Measurements from ENCODE around the gene SARDH.

SARDH gene

GRCh38 chr9:133665535-133665934 is 72.6 kb downstream of the SARDH start:
- Histone ChIP-seq H3K9me3 (ENCODE audit: control insufficient read depth, insufficient read depth, low read depth, low read length) (no peaks in the 10 kb centered on the region), H3K4me1 (ENCODE audit: control insufficient read depth, insufficient read depth, low read length) (no peaks in the 10 kb centered on the region), H3K4me3 (ENCODE audit: low read depth, low read length) (no peak overlapping the region), H3K27ac (ENCODE audit: extremely low read depth, low read depth, low read length) (no peak overlapping the region), H3K36me3 (ENCODE audit: control insufficient read depth in 2 of 2, insufficient read depth in 1 of 2, low read length in 2 of 2) (no peaks in the 10 kb centered on the region)
- CTCF ChIA-PET = no interaction called here
- POLR2A ChIA-PET = no interaction called here
- TF ChIP-seq, protein P1, sequence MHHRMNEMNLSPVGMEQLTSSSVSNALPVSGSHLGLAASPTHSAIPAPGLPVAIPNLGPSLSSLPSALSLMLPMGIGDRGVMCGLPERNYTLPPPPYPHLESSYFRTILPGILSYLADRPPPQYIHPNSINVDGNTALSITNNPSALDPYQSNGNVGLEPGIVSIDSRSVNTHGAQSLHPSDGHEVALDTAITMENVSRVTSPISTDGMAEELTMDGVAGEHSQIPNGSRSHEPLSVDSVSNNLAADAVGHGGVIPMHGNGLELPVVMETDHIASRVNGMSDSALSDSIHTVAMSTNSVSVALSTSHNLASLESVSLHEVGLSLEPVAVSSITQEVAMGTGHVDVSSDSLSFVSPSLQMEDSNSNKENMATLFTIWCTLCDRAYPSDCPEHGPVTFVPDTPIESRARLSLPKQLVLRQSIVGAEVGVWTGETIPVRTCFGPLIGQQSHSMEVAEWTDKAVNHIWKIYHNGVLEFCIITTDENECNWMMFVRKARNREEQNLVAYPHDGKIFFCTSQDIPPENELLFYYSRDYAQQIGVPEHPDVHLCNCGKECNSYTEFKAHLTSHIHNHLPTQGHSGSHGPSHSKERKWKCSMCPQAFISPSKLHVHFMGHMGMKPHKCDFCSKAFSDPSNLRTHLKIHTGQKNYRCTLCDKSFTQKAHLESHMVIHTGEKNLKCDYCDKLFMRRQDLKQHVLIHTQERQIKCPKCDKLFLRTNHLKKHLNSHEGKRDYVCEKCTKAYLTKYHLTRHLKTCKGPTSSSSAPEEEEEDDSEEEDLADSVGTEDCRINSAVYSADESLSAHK (tag by site-specific recombination; IDR thresholded peaks at IDR 0.05) = no peak
- TF ChIP-seq ZNF248 (tag by site-specific recombination; IDR thresholded peaks at IDR 0.05) (no peak), ZNF394 (tag by site-specific recombination; IDR thresholded peaks at IDR 0.05; ENCODE audit: borderline replicate concordance) (no peak), ZNF239 (tag by site-specific recombination; IDR thresholded peaks at IDR 0.05) (no peak), ZNF48 (tag by site-specific recombination; IDR thresholded peaks at IDR 0.05) (no peak), MZF1 (tag by site-specific recombination; IDR thresholded peaks at IDR 0.05; ENCODE audit: borderline replicate concordance) (no peak)

DNA sequence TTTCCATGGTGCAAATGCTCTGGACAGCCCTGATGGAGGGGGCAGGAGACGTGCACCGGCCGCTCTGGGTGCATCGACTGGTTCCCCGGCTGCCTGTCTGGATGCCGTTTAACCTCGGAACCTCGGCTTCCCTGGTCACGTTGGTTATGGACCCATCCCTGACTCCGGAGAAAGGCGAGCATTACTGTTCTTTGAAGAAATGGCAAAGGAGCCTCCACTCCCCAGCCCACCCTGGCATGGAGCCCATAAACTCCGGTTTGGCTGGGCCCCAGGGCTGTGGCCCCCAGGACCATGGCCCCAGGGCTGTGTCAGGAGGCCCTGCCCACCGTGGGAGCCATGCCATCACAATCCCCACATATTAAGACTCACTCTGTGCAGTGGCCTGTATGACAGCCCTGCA is 73.1 kb downstream of the SARDH start:
- TF ChIP-seq ZNF830 (tag by site-specific recombination; IDR thresholded peaks at IDR 0.05; ENCODE audit: low read depth) (no peak), GLI2 (tag by site-specific recombination; IDR thresholded peaks at IDR 0.05; ENCODE audit: borderline replicate concordance, low read depth) (no peak), ZNF513 (tag by site-specific recombination; IDR thresholded peaks at IDR 0.05) (no peak), ZFP69B (tag by site-specific recombination; IDR thresholded peaks at IDR 0.05) (no peak), ZNF596 (tag by site-specific recombination; IDR thresholded peaks at IDR 0.05) (no peak), ZBTB10 (tag by site-specific recombination; IDR thresholded peaks at IDR 0.05) (no peak), ZNF292 (tag by site-specific recombination; IDR thresholded peaks at IDR 0.05; ENCODE audit: borderline replicate concordance, low read depth) (no peak), ZNF529 (tag by site-specific recombination; IDR thresholded peaks at IDR 0.05; ENCODE audit: insufficient replicate concordance) (no peak), ZNF514 (tag by site-specific recombination; IDR thresholded peaks at IDR 0.05) (no peak), ZNF629 (tag by site-specific recombination; IDR thresholded peaks at IDR 0.05) (no peak)
- TF ChIP-seq, protein P2, sequence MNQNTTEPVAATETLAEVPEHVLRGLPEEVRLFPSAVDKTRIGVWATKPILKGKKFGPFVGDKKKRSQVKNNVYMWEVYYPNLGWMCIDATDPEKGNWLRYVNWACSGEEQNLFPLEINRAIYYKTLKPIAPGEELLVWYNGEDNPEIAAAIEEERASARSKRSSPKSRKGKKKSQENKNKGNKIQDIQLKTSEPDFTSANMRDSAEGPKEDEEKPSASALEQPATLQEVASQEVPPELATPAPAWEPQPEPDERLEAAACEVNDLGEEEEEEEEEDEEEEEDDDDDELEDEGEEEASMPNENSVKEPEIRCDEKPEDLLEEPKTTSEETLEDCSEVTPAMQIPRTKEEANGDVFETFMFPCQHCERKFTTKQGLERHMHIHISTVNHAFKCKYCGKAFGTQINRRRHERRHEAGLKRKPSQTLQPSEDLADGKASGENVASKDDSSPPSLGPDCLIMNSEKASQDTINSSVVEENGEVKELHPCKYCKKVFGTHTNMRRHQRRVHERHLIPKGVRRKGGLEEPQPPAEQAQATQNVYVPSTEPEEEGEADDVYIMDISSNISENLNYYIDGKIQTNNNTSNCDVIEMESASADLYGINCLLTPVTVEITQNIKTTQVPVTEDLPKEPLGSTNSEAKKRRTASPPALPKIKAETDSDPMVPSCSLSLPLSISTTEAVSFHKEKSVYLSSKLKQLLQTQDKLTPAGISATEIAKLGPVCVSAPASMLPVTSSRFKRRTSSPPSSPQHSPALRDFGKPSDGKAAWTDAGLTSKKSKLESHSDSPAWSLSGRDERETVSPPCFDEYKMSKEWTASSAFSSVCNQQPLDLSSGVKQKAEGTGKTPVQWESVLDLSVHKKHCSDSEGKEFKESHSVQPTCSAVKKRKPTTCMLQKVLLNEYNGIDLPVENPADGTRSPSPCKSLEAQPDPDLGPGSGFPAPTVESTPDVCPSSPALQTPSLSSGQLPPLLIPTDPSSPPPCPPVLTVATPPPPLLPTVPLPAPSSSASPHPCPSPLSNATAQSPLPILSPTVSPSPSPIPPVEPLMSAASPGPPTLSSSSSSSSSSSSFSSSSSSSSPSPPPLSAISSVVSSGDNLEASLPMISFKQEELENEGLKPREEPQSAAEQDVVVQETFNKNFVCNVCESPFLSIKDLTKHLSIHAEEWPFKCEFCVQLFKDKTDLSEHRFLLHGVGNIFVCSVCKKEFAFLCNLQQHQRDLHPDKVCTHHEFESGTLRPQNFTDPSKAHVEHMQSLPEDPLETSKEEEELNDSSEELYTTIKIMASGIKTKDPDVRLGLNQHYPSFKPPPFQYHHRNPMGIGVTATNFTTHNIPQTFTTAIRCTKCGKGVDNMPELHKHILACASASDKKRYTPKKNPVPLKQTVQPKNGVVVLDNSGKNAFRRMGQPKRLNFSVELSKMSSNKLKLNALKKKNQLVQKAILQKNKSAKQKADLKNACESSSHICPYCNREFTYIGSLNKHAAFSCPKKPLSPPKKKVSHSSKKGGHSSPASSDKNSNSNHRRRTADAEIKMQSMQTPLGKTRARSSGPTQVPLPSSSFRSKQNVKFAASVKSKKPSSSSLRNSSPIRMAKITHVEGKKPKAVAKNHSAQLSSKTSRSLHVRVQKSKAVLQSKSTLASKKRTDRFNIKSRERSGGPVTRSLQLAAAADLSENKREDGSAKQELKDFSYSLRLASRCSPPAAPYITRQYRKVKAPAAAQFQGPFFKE (tag by site-specific recombination; IDR thresholded peaks at IDR 0.05; ENCODE audit: borderline replicate concordance) = no peak
- no peak overlapping the region for H3K4me3 ChIP-seq (ENCODE audit: low read depth, low read length)
- no peaks in the 10 kb centered on the region for H3K36me3 ChIP-seq (ENCODE audit: control insufficient read depth in 2 of 2, insufficient read depth in 1 of 2, low read length in 2 of 2)
- no peaks in the 10 kb centered on the region for H3K9me3 ChIP-seq (ENCODE audit: control insufficient read depth, insufficient read depth, low read depth, low read length)
- CTCF ChIA-PET = interaction anchor here (0.7 to 1.1 kb wide), 3 partner anchors 8 to 131 kb away, joined by 3 to 4 read pairs (median 3); no protein-coding TSS in a partner anchor
- H3K27ac ChIP-seq (ENCODE audit: extremely low read depth, low read depth, low read length) = no peak overlapping the region
- no peaks in the 10 kb centered on the region for H3K4me1 ChIP-seq (ENCODE audit: control insufficient read depth, insufficient read depth, low read length)
- POLR2A ChIA-PET = no interaction called here

Data from HEK293 (cell line).